GM12801 (cell line): Measurements from ENCODE around the gene ATP1A2.

Experiments used
- TF ChIP-seq, protein P1 (sequence below): IDR thresholded peaks from one replicate; pipeline ENCODE4 v1.5.1; 2011; ENCODE audit warnings: control low read depth; ENCODE audit not compliant: insufficient read length; ENCODE audit errors: extremely low read depth

Gene ATP1A2

DNA sequence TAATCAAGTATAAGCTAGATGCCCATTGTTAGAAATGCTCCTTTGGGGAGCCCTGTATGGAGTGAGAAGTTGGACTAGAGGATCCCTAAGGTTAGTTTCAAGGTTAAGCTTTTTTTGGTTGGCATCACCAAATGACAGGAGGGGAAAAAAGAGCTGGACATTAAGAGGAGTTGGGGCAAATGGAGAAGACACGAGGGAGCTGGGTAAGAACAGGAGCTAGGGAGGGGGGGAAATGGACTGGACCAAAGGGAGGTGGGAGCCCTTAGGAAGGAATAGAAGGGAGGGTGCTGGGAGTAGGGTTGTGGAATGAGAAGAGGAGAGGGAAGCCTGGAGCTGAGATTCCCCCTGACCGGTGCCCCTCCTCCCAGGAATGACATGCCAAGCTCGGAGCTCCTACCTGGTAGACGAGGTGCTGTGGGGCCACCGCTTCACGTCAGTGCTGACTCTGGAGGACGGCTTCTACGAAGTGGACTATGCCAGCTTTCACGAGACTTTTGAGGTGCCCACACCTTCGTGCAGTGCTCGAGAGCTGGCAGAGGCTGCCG lies 28.4 kb upstream of the ATP1A2 start:
- TF ChIP-seq, protein P1, sequence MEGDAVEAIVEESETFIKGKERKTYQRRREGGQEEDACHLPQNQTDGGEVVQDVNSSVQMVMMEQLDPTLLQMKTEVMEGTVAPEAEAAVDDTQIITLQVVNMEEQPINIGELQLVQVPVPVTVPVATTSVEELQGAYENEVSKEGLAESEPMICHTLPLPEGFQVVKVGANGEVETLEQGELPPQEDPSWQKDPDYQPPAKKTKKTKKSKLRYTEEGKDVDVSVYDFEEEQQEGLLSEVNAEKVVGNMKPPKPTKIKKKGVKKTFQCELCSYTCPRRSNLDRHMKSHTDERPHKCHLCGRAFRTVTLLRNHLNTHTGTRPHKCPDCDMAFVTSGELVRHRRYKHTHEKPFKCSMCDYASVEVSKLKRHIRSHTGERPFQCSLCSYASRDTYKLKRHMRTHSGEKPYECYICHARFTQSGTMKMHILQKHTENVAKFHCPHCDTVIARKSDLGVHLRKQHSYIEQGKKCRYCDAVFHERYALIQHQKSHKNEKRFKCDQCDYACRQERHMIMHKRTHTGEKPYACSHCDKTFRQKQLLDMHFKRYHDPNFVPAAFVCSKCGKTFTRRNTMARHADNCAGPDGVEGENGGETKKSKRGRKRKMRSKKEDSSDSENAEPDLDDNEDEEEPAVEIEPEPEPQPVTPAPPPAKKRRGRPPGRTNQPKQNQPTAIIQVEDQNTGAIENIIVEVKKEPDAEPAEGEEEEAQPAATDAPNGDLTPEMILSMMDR, result no peak

DNA sequence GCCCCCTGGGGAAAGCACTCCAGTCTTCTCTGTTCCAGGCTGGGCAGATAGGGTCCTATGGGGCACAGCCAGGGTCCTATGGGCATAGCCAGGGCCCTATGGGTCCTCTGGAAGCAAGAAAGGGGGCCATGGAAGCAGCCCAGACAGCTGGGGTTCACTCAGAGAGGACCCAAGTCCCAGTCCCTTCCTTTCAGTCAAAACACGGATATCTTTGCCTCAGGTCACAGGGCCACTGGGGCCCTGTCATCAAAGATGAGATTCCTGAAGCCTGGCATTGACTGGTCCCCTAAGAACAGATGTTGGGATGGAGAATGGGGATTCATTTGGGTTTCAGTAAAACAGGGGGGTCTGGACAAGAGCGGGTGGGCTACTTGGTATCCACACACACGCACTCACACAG lies 25.7 kb upstream of the ATP1A2 start:
- TF ChIP-seq, protein P1, result no peak

- TF ChIP-seq, protein P1, result no peak
These were observed 24.8 kb upstream of the ATP1A2 start for GRCh38 chr1:160090760-160091159.

DNA sequence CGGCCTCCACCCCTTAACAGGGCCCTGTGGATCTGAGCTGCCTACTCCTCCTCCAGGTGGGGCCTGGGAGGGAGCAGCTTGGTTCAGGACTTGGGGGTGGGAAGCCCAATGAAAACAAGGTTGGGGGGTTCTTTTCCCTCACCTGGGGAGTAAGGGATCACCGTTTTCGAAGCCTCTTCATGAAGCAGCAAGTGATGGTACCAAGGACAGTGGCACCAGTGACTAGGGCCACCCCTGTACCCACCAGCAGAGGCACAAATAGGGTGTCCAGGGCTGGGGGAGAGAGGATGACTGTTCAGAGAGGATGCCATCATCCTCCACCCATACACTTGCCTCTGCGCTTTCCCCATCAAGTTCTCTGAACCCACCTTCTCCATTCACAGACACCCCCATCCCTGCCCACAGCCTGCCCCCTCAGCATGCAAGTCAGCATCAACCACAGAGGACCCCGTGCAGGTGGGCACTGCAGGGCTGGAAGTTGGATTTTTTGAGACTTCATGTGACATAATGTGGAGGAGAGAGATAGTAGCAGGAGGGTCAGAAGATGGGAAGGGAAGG lies 23.8 kb upstream of the ATP1A2 start:
- TF ChIP-seq, protein P1, result no peak

DNA sequence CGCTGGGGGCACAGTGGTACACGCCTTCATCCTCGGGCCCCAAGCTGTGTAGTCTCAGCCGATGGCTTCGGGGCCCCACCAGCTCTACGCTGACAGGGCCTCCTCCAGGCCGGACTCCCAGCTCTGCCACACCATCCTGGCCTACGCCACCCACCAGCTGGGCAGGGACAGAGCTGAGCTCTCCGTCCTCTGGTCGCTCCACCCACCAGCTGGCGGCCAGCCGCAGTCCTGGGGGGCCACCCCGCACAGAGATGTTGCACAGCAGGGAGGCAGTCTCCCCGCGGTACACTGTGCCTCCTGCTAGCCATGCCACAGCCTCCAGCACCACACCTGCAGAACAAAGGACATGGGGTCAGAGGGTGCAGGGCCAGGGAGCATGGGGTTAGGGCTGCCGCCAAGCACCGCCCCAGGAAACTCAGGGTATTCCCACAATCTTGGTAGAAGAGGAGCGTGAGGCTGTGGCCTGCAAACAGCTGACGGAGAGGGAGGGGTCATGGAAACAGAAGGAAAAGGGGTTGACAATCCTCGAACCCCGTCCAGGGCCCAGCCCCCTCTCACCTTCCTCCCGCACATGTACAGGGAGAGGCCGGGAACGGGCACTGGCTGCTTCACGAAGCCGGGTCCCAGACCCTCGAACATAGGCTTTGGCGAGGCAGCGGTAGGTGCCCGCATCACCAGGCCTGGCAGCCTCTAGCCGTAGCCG lies 23.0 kb upstream of the ATP1A2 start:
- TF ChIP-seq, protein P1, result no peak

- TF ChIP-seq, protein P1, result no peak
These were observed 22.5 kb upstream of the ATP1A2 start for GRCh38 chr1:160093069-160093395.

DNA sequence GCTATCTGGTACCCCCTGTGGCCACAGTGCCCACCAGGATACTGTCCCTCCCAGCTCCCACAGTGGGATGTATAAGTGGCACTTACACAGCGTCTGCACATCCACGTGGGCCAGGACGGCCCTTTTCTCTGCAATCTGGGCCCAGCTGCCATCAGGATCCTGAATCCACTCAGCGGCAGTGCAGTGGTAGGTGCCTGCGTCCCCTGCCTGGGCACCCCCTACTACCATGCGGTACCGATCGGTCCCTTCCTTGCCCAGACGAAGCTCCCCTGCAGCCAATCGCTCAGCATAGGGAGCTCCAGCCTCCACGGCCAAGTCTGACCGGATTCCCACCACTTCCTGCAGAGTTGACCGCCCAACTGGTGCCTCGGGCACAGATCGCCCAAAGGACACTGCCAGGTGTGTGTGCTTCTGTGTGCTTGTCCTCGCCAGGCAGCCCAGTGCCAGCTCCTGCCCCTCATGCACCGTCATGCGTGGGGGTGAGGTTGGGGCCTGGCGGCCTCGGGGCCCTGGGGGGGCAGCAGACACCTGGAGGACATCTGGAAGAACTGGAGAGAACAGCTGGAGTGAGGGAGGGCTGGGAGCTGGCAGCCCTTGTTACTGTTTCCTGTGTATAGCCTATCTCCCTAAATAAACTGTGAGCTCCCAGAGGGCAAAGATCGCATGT lies 21.8 kb upstream of the ATP1A2 start:
- TF ChIP-seq, protein P1, result no peak
